Panc1 (cell line): ENCODE data around the gene SLC8A1. TPM values are rescaled to one million over a fixed set of nuclear protein-coding genes. Genes with fewer than 3 reads are reported as not detected.

Experiments used
- ATAC-seq: fragments of 200-7000 bp; cut with Tn5 transposase; 2 replicates; pipeline ENCODE4 v1.9.1; 2020; ENCODE audit warnings: mild to moderate bottlenecking, moderate library complexity
- BruUV-seq: library from RNA; stranded (reverse); fragments of 400-500 nt; replicated peaks from 2 replicates; lab custom pipeline; 2021; lab: Mats Ljungman, UMichigan
- CTCF ChIA-PET: fragments of 300-600 bp; sonication (Branson Sonifier 250); formaldehyde crosslinking; loops from one replicate; lab custom pipeline; 2022; ENCODE audit warnings: antibody characterized with exemption; lab: Charles Lee
- POLR2A ChIA-PET: fragments of 300-600 bp; sonication (Branson Sonifier 250); formaldehyde crosslinking; loops from one replicate; lab custom pipeline; 2022; ENCODE audit warnings: antibody characterized with exemption; lab: Charles Lee
- DNase-seq: peaks from one replicate; pipeline ENCODE4 v3.0.0-alpha.2; 2010; ENCODE audit warnings: low read depth, low spot score
- H3K27ac ChIP-seq: 2 replicates; pipeline ENCODE4 v1.5.1; 2011; ENCODE audit warnings: mild to moderate bottlenecking, low read length, inconsistent platforms
- H3K27me3 ChIP-seq: fragments of 200-500 bp; sonication (Bioruptor generic); 2 replicates; pipeline ENCODE4 v1.6.0; 2014; ENCODE audit warnings: low read length, inconsistent platforms; ENCODE audit not compliant: control insufficient read depth, insufficient read depth
- H3K36me3 ChIP-seq: fragments of 200-500 bp; sonication (Bioruptor generic); 2 replicates; pipeline ENCODE4 v1.5.1; 2014; ENCODE audit warnings: inconsistent platforms, mild to moderate bottlenecking, low read length, moderate library complexity; ENCODE audit not compliant: control insufficient read depth, insufficient read depth
- H3K4me1 ChIP-seq: 2 replicates; pipeline ENCODE4 v1.5.1; 2011; ENCODE audit warnings: inconsistent platforms, mild to moderate bottlenecking, low read length, moderate library complexity; ENCODE audit not compliant: control insufficient read depth, insufficient read depth
- H3K4me3 ChIP-seq, 2 experiments: 2 replicates each; pipeline ENCODE4 v1.5.1; 2011 to 2012; ENCODE audit warnings: low read depth in 2 of 2, low read length in 2 of 2, mild to moderate bottlenecking in 2 of 2, inconsistent platforms in 1 of 2, moderate library complexity in 1 of 2
- H3K9me3 ChIP-seq: fragments of 200-500 bp; sonication (Bioruptor generic); 2 replicates; pipeline ENCODE4 v1.5.1; 2014; ENCODE audit warnings: low read depth, mild to moderate bottlenecking, inconsistent platforms, low read length, moderate library complexity; ENCODE audit not compliant: control insufficient read depth, insufficient read depth
- CTCF ChIP-seq: fragments of 450-650 bp; IDR thresholded peaks from 2 replicates; pipeline ENCODE4 v1.5.1; 2017; ENCODE audit warnings: mild to moderate bottlenecking
- POLR2AphosphoS5 ChIP-seq: IDR thresholded peaks from 2 replicates; pipeline ENCODE4 v1.6.1; 2012; ENCODE audit warnings: mild to moderate bottlenecking, low read depth, low read length, moderate library complexity
- REST ChIP-seq, 2 experiments: IDR thresholded peaks; 2 replicates each; pipeline ENCODE4 v1.6.1; 2011 to 2012; ENCODE audit warnings: low read depth in 2 of 2, control low read depth in 1 of 2, low read length in 1 of 2, mild to moderate bottlenecking in 1 of 2, moderate library complexity in 1 of 2; ENCODE audit not compliant: insufficient read depth in 1 of 2
- SIN3A ChIP-seq: IDR thresholded peaks from 2 replicates; pipeline ENCODE4 v1.6.1; 2012; ENCODE audit warnings: low read depth, mild to moderate bottlenecking, low read length, moderate library complexity, borderline replicate concordance; ENCODE audit not compliant: insufficient read depth
- TCF7L2 ChIP-seq: IDR thresholded peaks from 2 replicates; pipeline ENCODE4 v1.6.1; 2011; ENCODE audit warnings: mild to moderate bottlenecking, low read depth, low read length, inconsistent platforms
- in situ Hi-C: cut with HindIII; loops from 2 replicates; pipeline ENCODE4 v1.10.0; 2016; ENCODE audit warnings: low sequenced_read_pairs, low pct_unique_long_range_greater_than_20kb
- intact Hi-C: fragments of 100-400 bp; cut with micrococcal nuclease; formaldehyde crosslinking; loops from one replicate; pipeline ENCODE4 v1.10.0; 2022; ENCODE audit not compliant: unreplicated experiment
- total RNA-seq: library from RNA; stranded (reverse); gene quantifications from one replicate; pipeline ENCODE4 v1.2.1, GENCODE V29; 2021; ENCODE audit not compliant: unreplicated experiment

The SLC8A1 gene
- total RNA-seq, 1 experiment from 2014 or later, result 0.59 TPM

- H3K27ac ChIP-seq, result no peak overlapping the region
- BruUV-seq, result no TSS peak
- H3K27me3 ChIP-seq, result peaks cover 5% of the 10 kb centered on the region; the same call in 1 of the 2 replicates
- ChIA-PET CTCF (no interaction called here), POLR2A (no interaction called here)
- no peak for TF ChIP-seq TCF7L2
- no peak for TF ChIP-seq CTCF
- TF ChIP-seq REST (IDR thresholded peaks at IDR 0.05; ENCODE audit: insufficient read depth in 1 of 2, low read depth in 2 of 2, low read length in 1 of 2), result no peak
- no peak for TF ChIP-seq POLR2AphosphoS5
- no peak for TF ChIP-seq SIN3A
- H3K4me3 ChIP-seq, result no peak overlapping the region
- ATAC-seq (no peak), DNase-seq (no peak)
- no peaks in the 10 kb centered on the region for H3K4me1 ChIP-seq
- in situ Hi-C loops, result no loop called here
- no peaks in the 10 kb centered on the region for H3K9me3 ChIP-seq
- intact Hi-C loops, result no loop called here
- H3K36me3 ChIP-seq, result no peaks in the 10 kb centered on the region
Observed at GRCh38 chr2:40189881-40190280, 262.0 kb downstream of the SLC8A1 start.

GRCh38 chr2:40187054-40187453 is 264.8 kb downstream of the SLC8A1 start:
- CTCF ChIA-PET, result no interaction called here
- no peaks in the 10 kb centered on the region for H3K36me3 ChIP-seq
- intact Hi-C loops (no loop called here), in situ Hi-C loops (no loop called here)
- BruUV-seq, result no TSS peak
- DNase-seq (no peak), ATAC-seq (no peak)
- POLR2A ChIA-PET, result no interaction called here
- no peak overlapping the region for H3K4me3 ChIP-seq
- TF ChIP-seq REST (IDR thresholded peaks at IDR 0.05; ENCODE audit: insufficient read depth in 1 of 2, low read depth in 2 of 2, low read length in 1 of 2) (no peak), SIN3A (no peak), CTCF (no peak), TCF7L2 (no peak)
- peaks cover 5% of the 10 kb centered on the region; the same call in 1 of the 2 replicates for H3K27me3 ChIP-seq
- no peaks in the 10 kb centered on the region for H3K4me1 ChIP-seq
- no peaks in the 10 kb centered on the region for H3K9me3 ChIP-seq
- no peak overlapping the region for H3K27ac ChIP-seq
